ENCODE measurements around the gene UGGT1.

DNA sequence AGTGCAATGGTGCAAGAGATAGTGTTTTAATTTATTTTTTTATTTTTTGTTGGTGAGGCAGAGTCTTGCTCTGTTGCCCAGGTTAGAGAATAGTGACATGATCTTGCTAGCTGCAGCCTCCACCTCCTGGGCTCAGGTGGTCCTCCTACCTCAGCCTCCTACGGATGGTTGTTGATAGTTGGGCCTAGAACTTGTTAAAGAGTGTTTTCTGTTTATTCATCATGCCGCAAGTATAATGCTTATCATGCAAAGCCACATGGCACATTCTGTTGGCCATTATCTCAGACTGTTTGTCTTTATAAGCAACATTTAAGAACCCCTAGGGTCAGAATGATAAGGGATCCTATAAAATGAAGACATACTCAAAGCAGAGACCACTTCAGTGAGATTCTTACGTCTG, 1.7 kb downstream of the UGGT1 start:
- no peak for TF ChIP-seq GATA2 (IDR thresholded peaks at IDR 0.05; ENCODE audit: low read depth, low read length)
- TF ChIP-seq GATA3 (IDR thresholded peaks at IDR 0.05; ENCODE audit: low read depth, low read length) = no peak

All from SH-SY5Y (cell line).